Stimulated activated CD8-positive, alpha-beta memory T cell treated with anti-CD3 and anti-CD28 coated beads, Interleukin-7, amount 100 ng/mL, for 1 hour (primary cell): ENCODE data around the gene CTNNA2.
"Not testable (repeated sequence)": the region's sequence is repeated elsewhere in the genome, so short reads cannot be mapped to it uniquely, and the experiment has no call there.

Experiments used
- DNase-seq, 2 donors: peaks; one replicate each; pipeline ENCODE4 v3.0.0-alpha.2; 2020; ENCODE audit warnings: low read depth in 2 of 2

CTNNA2 gene

DNA sequence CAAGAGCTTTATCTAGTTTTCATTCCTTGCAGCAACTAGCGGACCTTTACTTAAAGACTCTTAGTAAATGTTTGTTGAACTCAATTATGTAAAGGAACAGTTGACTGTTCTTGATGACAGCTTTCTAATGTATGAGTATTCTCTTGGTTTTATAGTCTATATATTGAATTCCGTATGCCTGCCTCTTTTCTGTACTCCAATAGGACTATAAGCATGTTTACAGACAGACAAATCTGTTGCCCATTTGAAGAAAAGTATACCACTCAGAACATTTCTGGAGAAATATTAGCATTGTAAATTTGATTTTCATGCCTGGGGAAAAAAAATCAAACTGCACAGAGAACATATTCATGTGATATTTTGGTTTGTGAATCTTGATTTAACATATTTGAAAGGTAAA lies 682.2 kb downstream of the CTNNA2 start:
- DNase-seq: no peak

DNA sequence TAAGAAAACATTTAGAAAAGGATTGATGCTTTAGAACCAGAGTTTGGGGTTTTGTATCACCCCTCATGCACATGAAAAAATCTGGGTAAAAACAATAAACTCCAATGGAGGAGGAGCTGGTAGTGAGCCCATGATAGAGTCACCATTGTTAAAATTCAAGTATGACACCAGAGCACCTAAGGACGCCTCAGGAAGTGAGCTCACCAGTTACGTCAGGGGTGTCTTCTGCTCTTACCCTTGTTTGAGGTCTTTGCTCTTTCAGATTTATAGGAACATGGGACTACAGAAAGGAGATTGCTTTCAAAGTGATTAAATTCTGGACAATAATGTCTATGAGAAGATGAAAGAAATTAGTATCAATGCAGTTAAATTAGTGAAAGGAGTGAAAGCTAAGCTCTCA lies 685.2 kb downstream of the CTNNA2 start:
- no peak for DNase-seq

DNA sequence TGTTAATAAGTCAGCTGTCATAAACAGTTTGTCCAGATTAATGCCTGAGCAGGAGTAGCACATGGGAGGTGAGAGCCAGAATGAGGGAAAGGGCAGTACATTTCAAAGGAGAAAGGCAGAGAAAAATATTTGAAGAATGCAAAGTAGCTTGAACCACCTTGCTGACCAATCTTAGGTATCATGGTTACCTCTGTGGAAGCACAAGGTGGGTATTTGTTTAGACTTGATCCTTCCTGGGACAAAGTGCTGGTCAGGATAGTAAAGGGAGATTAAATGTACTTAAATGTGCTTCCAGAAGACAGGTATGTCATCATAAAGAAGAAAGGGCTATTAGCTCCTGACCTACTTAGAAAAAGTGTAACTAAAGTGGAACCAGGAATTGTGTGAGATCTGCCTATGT lies 686.7 kb downstream of the CTNNA2 start:
- DNase-seq: no peak

DNA sequence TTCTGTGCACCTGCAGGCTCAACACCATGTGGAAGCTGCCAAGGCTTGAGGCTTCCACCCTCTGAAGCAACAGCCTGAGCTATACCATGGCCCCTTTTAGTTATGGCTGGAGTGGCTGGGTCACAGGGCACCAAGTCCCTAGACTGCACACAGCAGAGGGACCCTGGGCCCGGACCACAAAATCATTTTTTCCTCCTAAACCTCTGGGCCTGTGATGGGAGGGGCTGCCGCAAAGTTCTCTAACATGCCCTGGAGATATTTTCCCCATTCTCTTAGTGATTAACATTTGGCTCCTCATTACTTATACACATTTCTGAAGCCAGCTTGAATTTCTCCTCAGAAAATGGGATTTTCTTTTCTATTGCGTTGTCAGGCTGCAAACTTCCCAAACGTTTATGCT lies 691.1 kb downstream of the CTNNA2 start:
- DNase-seq: not testable (repeated sequence)

DNA sequence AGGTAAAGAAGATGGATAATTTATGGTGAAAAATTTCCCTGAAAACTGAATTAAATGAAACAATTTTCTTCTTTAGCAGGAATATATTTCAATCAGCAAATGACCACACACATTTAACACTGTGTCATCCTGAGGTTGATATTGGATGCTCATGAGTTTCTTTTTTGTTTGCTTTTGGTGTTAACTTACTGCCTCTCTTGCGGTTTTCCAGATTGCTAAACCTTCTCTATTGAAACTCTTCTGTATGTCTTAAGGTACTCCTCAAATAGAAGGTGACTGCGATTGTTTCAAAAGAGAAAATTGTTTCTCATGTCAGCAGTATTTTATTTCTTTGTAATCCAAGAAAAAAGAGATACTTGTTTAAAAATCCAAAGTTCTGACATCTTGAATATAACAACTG lies 692.6 kb downstream of the CTNNA2 start:
- no peak for DNase-seq

DNA sequence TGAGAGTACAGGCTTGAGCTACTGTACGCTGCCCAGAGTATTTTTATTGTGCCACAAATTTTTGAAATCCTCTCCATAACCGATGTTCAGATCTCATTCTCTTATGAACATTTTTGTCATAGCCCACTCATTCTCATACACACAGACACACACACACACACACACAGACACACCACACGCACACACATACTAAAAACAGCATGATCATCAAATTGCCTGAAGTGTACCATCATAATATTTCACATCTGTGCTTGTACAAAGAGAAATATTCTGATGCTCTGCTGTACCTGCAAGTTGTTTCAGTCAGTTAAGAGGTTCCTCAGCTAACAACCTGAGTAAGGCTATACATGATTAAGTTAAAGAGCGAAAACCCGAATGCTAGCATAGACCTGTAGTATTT lies 696.6 kb downstream of the CTNNA2 start:
- no peak for DNase-seq

DNA sequence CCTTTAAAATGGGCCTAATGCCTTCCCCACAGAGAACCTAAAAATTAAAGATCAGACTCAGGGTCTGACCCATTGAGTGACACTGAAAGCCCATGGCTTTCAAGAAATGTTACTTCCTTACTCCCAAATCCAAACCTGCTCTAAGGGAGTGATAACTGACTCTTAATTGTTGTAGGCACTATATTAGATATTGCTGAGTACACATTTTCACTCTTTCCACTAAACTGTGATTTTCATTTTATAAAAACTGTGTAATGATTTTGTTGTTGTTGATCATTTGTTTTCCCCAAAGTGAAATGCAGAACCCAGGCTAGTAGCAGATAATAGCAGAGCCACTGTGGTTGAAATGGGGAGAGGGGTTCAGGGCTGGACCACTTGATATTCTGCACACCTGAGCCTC lies 704.6 kb downstream of the CTNNA2 start:
- no peak for DNase-seq

DNA sequence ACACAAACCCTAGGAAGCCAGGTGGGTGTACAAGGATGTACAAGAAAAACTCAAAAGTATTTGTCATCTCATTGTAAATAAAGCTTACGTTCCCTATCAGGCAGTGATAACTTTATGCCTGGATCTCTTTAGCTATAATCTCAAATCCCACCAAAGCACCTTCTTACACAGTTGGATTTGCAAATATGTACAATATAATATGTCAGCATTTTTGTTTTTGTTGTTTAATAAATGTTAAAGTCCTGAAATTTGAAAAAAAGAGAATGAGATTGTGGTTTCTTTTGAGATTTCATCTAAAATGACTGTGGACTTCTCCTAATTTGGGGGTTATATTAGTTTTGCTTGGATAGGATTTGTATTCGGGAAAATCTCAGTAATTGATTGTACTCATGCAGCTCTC lies 709.8 kb downstream of the CTNNA2 start:
- DNase-seq: no peak

DNA sequence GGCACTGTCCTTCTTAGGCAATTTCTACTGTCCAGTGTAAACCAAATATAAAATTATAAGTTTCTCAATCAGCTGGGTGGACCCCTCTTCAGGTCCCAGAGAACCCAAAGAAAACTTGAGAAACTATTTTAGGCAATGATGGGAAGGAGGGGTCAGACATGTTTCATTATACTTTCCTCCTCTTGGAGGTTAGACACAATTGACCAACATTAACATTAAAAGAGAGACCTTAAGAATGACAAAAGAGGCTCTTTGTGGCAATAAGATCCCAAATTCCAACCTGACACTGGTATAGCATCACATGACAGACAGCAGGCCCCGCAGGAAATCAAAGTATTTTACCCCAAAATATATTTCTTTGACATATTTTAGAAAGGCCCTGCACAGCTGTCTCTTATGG lies 718.6 kb downstream of the CTNNA2 start:
- no peak for DNase-seq

DNA sequence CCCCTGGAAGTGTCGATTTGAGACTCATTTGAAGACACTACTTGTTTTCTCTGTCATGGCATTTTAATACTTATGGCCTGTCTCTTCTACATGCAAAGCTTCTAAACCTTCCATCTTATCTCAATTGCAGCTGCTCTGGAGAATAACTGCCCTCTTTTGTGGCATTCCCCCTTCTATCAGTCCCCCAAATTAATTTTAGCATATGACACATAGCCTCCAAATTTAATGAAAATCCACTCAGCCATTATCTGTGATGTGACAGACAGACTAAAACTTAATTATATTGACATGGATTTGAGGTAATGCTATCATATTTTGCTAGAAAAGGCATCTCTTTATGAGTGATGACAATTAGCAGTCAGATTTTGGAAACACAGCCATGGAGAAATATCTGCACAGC lies 720.5 kb downstream of the CTNNA2 start:
- DNase-seq: no peak

DNA sequence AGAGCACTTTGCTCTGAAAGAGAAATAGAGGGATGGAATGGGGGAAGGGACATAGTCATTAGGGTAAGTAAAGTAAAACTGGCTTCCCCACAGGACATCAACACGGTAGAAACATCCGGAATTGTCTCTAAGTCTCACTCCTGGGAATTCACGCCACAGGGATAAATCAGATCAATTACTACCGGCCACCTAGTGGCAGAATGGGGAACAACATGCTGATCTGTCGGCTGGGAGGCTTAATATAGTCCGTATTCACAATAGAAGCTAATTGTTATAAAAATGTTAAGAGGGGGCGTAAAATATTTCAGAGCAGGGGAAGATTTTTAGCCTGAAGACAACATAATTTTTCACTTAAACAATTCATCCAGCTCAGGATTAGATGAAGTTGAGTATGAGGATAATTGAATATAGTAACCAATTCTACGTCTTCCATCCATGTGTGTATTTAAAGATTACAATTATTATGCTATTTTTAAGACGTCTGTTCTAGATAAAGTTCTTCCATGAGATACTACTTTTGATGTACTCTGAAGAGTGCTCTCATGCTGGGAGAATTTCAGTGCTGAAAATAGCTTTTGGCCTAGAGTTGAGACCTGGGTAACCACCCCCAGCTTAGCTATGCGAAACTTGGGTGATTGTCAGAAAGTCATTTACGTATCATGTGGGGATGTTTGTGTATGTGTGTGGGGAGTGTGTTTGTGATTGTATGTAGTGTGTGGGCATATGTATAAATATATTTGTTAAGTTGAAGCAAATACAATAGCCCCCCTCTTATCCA lies 726.0 kb downstream of the CTNNA2 start:
- DNase-seq: no peak

DNA sequence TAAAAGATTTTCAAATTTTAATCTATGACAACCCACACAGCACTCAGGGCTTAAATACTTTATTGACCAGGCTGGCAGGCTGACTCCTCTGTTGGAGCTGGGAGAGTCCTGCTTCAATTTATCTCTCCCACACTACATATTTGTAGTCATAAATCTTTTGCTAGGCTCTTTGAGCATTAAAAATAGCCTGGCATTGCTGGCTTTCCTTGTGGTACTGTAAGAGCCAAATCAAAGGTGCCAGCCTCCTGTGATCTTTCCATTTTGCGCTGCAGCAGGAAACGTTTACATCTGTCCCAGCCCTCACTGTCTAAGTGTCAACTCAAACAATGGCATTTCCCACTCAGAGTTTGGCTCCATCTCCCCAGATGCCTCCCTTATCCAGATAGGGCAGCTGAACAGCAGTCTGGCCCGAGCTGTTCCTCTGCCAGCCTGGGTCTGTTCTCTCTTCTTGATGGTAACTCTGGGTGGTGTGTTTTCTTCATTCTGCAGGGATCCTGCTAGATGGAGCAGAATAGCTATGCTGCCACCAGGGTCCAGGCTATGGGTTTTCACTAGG lies 729.6 kb downstream of the CTNNA2 start:
- DNase-seq: no peak

DNA sequence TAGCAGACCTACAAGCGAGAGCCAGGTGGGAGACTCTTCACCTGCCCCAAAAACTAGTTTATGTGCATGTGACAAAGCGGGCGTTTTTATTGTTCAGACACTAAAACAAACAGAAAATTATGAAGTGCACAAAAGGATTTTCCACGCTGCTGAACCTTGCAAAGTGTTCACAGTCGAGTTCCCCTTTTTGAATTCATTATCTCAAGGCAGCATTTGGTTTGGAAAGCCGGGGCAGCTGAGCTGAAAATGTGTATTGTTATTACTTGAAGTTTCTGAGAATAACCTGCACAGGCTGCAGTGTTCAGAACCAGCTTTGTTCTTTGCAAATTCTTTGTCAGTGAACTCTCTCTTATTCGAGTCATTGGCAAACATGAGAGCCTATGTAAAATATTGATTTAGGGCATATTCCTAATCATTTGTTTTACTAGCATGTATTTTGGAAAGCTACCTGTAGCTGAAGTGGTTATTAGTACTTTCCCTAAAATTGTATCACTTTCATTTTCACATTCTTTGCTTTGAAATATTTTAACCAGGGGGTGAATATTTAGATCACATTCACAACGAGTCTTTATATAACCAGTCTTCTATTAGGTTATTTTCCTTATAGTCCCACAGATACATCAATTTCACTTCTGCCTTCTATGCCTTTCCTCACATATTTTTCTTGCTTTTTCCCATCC lies 732.2 kb downstream of the CTNNA2 start:
- no peak for DNase-seq

DNA sequence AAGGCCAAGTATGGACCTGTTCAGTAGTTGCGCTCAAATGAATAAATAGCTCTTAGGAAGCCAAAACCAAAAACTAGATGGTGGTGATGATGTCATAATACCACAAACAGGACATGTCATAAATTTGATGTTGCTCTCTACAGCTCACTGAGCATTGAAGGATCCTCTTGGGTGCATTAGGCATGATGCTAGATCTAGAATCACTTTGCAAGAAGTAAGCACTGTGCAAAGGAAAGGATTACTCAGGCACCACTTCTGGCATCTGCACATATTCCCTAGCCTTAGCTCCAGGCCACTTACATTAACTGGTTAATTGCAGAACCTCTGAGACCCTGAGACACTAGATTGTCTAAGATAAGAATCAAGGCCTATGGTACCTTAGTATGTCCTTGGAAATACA lies 733.7 kb downstream of the CTNNA2 start:
- no peak for DNase-seq

DNA sequence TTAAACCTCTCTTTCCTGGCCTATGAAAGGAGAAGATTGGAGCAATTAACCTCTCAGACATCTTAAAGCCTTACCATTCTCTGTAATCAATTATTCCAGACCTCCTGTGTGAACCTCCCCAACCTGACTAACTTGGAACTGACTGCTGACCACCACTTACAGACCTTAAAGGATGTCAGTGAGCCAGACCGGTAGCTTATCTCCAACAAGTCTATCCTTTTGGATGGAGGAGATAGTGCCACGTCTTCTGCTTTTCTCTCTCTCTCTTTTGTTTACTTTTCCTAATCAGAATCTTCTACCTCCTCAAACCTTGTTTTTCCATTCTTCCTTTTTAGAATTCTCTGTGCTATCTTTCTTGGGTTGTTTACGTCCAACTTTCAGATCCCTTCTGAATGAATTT lies 734.5 kb downstream of the CTNNA2 start:
- DNase-seq: no peak

DNA sequence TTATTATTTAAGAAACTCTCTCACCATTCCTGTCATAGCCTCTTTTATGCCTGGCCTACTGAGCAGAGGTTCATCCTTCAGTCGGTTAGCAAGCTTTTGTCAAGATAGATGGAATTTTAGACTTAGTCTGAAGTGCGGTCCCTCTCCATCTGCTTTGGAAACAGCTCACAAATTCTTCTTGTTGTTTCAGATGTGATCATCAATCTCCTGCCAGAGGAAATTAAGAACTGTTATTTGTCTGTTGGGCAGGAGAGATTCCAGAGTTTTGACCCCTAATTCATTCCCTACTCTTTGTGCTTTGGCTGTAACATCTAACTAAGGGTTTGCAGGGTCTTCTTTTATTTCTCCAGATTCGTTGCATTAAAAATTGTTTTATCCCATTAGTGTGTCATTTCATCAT lies 735.3 kb downstream of the CTNNA2 start:
- DNase-seq: no peak

DNA sequence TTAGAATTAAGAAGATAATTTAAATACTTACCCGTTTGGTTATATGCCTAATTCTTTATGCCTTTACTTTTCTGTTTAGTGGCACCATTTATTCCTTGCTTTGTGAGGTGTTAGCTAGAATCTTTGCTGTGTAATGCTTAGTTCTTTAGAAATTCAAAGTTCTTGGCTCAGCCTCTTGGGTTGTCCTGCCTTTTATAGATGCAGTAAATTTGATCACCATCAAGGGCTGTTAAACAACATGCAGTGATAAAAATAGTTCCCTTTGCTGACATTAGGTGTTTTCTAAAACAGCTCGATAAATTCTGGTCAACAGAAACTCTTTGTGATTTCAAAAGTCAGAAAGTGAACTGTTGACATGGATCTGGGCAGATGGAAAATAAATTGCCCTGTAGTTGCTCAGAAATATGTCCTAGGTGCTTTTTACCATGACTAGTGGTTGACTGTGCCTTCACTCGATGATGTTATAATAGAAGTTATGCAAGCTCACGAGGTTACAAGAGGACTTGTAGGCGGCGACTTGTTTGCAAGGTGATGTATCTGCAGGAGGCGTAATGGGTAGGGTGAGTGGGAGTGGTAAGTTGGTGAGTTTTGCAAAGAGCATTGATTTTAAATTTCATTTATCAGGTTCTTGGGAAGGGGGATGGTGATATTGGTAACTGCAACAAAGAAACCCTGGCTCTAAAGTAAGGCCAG lies 739.6 kb downstream of the CTNNA2 start:
- no peak for DNase-seq

DNA sequence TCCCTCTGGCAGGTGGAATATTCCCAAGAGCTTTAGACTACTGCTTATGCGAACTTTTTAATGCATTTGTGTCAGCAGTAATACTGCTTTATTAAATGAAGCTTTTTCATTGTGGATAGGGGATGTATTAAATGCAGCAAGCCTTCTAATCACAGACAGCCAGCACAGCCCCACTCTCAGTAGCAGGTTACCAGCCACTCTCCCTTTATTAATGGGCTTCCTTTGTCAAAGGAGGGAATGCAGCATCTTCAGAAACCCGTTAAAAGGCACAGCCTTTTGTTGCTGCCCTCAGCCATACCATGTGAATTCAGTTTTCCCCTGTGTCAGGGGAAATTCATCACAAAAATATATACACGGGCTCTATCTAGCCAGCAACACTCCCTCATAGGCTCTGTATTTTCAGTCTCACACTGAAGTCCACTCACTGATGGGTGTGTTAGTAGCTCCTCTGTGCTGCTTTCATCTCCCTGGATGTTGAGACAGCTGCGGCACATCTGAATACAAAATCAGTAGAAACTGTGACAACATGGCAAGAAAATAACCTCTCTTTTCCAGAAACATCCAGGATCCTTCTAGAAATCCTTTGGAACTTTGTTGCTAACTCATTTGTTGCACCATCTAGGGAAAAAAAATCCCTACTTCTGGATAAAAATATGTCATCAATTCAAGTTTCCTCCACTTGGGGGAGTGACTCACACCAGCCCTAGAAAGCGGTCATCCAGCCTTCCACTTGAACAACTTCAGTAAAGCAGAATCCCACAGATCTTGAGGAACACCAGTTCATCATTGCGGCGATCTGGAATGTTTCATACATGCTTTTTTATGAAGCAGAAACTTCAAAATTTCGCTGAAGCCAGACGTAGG lies 743.3 kb downstream of the CTNNA2 start:
- DNase-seq: no peak

DNA sequence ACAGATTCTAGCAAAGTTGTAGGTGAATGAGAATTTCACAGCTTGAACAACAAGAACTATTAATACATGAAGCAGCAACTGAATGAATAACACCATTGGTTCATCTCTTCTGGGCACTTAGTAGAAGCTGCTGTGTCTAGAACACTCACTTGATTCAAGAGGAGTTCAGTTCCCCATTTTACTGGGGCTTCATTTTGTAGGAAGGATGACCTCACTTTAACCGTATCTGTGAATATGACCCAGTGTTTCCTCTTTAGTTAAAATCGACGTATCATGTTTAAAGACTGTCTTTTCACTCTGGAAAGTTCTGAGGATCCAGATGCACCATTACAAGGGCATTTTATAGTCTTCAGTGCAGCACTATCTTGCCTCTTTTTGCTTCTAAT lies 743.9 kb downstream of the CTNNA2 start:
- no peak for DNase-seq

DNA sequence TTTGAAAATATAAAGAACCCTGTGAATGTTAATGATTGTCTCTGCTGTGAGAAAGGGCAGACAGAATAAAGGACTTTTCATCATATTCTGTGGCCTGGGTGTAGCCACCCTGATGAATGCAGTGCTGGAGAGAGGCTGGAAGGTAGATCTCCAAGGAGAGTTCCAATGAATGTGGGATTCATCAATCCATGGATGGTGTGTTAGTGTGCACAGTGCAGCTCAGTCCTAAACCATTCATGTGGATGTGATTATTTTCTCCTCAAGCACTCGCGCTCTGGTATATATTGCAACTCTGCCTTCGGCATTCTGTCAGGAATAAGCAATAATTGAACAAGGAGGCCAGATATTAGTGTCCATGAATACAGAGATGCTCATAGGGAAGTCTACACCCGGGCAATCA lies 744.6 kb downstream of the CTNNA2 start:
- DNase-seq: no peak

DNA sequence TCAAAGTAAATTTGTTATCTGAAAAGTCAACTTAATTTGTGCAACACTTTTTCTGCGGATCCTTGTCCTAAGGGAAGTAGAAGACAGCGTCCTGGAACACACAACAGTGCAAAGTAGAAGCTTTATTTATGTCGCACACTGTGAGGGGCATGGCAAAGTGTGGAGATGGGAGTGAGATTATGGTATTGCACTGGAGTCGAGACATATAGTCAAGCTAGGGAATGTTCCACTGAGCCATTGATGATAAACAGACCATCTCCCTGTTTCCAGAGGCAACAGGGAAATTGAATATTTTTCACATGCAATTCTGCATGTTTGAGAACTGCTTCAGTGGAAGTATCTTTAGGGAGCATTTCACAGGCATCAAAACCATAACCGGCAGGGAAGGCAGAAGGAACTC lies 745.5 kb downstream of the CTNNA2 start:
- no peak for DNase-seq

DNA sequence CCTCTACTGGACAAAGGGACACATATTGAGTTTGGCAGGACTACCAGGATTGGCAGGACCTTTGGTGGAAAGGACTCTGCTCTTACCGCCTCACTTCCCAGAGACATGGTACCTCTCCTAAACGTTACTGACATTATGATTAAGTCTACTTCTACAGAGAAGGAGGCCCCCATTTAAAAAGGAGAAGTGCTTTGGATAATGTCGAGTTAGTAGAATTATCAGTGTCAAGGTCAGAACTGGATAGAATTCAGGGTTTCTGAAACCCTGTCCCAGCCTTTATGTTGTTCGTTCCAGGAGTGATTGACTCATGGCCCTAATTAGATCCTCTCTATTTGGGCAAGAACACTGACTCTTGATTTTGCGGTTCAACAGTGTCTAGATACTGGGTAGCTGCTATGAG lies 745.9 kb downstream of the CTNNA2 start:
- DNase-seq: no peak
